ENCODE results near the gene ZFYVE1.
"Not testable (repeated sequence)": the region's sequence is repeated elsewhere in the genome, so short reads cannot be mapped to it uniquely, and the experiment has no call there.

Gene ZFYVE1, protein sequence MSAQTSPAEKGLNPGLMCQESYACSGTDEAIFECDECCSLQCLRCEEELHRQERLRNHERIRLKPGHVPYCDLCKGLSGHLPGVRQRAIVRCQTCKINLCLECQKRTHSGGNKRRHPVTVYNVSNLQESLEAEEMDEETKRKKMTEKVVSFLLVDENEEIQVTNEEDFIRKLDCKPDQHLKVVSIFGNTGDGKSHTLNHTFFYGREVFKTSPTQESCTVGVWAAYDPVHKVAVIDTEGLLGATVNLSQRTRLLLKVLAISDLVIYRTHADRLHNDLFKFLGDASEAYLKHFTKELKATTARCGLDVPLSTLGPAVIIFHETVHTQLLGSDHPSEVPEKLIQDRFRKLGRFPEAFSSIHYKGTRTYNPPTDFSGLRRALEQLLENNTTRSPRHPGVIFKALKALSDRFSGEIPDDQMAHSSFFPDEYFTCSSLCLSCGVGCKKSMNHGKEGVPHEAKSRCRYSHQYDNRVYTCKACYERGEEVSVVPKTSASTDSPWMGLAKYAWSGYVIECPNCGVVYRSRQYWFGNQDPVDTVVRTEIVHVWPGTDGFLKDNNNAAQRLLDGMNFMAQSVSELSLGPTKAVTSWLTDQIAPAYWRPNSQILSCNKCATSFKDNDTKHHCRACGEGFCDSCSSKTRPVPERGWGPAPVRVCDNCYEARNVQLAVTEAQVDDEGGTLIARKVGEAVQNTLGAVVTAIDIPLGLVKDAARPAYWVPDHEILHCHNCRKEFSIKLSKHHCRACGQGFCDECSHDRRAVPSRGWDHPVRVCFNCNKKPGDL

GRCh38 chr14:73026845-73027542, at the start of gene ZFYVE1:
Gene ZFYVE1, minus strand, starts transcription at chr14:73027106. Its CDS starts 2,598 bp downstream, at chr14:73024508.
- DNase-seq (ENCODE audit: low read depth, low spot score) = peak; percentile 99

DNA sequence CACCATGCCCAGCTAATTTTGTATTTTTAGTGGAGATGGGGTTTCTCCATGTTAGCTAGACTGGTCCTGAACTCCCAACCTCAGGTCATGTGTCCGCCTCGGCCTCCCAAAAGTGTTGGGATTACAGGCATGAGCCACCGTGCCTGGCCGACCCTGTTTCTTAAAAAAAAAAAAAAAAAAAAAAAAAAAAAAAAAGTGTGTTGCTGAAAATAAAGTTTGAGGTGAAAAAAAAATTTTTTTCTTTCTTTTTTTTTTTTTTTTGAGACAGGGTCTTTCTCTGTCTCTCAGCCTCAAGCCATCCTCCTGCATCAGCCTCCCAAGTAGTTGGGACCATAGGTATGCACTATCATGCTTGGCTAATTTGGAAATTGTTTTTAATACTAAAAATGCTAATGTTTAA, 42.7 kb upstream of the ZFYVE1 start:
- no peak for DNase-seq (ENCODE audit: low read depth, low spot score)

DNA sequence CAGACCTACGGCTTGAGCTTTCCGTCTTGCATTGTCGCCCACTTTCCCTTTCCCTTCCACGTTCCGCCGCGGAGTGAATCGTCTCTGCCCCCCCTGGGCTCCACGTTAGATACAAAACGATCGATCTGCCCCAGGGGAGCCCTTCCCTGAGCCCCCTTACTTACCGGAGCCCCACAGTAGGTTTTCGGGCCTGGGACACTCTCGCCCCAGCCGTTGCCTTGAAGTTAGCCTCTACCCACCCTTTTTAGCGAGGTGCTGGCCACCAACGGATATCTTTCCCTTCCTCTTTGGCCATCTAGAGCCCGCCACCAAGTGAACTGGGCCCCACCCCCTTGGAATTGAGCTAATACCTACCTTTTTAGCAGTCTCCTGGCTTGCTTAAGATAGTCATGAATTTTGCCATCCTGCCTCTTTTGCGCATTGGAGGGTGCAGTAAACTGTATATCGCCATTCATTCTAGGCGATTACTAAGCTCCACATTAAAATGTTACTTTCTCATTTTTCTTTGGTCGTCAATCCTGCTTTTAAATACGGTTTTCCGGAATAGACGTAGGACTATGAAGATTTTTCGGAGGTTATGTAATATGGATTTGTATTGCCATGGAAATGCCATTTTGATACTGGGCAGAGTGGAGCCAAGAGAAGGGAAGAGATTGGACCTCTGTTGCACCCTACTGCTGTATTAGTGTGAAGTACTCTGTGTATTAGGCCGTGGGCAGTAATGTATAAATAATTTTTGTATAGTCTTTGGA, 32.2 kb upstream of the ZFYVE1 start:
- peak; percentile 56 for DNase-seq (ENCODE audit: low read depth, low spot score)

GRCh38 chr14:73058224-73058921, 31.5 kb upstream of the ZFYVE1 start, which contains the start of gene RBM25:
Gene RBM25, plus strand, starts transcription at chr14:73058534. Its CDS starts 13,108 bp downstream, at chr14:73071642.
- DNase-seq (ENCODE audit: low read depth, low spot score) = peak; percentile 99

DNA sequence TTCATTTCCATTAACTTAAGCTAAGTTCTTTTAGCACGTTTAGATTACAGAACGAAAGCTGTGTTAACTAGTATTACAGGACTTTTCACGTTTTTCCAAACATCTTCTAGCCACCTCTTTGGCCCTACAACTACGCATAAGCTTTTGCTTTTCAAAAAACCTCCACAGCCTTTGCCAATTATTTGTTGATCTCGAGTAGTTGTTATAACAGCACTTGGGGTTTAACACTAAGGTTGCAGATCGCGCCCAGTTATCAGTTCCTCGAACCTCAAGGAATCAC, 31.0 kb upstream of the ZFYVE1 start:
- DNase-seq (ENCODE audit: low read depth, low spot score) = no peak

GRCh38 chr14:73055251-73055650, 28.3 kb upstream of the ZFYVE1 start:
- no peak for DNase-seq (ENCODE audit: low read depth, low spot score)

DNA sequence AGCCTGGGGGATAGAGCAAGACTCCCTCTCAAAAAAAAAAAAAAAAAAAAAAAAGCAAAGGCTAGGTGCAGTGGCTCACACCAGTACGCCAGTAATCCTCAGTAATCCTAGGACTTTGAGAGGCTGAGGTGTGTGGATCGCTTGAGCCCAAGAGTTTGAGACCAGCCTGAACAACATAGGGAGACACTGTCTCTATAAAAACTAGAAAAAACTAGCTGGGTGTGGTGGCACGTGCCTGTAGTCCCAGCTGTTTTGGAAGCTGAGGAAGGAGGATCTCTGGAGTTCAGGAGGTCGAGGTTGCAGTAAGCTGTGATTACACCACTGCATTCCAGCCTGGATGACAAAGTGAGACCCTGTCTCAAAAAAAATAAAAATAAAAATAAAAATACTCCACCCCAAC, 22.5 kb upstream of the ZFYVE1 start:
- no peak for DNase-seq (ENCODE audit: low read depth, low spot score)

DNA sequence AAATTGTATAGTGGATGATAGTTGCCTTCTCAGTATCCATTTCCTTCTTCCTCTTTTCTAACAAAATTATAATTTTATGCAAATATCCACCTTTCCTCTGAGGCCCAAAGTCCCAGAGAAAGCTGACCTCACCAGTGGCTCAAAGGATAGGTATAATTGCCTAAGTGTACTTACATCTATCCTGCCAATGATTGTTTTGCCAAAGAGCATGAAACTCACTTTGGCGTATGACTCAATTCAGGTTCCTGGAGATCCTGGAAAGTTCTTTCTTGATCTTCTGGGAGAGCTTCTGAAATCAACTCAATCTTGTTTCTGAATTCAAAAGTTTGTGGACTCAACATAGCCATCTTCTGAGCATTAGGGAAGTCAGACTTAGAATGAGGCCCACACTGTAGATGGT, 20.9 kb upstream of the ZFYVE1 start:
- DNase-seq (ENCODE audit: low read depth, low spot score) = no peak

- DNase-seq (ENCODE audit: low read depth, low spot score) = peak; percentile 43
Observed at GRCh38 chr14:73036706-73037450, 10.0 kb upstream of the ZFYVE1 start.

- DNase-seq (ENCODE audit: low read depth, low spot score) = no peak
Observed at GRCh38 chr14:73027984-73028383, 1.1 kb upstream of the ZFYVE1 start.

GRCh38 chr14:73027546-73027945, 640 bp upstream of the ZFYVE1 start:
- no peak for DNase-seq (ENCODE audit: low read depth, low spot score)

DNA sequence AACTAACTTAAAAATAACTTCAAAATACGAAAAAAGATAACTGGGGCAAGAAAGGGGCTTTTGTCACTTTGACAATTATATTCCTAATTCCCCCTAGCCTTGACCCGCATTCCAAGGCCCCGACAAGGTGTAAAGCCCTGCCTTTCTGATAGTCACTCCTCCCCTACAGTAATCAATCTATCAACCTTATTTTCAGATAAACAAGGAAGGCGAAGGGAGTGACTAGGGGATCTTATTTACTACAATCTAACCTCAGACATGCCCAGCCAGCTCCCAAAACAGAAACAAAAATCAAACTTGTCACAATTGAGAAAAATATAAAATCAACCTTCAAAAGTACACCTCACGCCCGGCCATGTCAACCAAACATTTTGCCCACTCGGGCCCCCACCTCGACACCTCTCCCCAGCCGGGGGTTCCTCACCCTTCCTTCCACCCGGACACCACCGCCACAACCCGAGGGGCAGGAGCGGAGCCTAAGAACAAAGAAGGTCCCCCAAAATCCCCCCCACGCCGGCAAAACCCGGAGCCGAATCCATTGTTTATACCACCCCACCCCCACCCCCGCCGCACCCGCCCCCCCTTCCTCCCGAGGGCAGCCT, 562 bp downstream of the ZFYVE1 start:
- DNase-seq (ENCODE audit: low read depth, low spot score) = peak; percentile 9

DNA sequence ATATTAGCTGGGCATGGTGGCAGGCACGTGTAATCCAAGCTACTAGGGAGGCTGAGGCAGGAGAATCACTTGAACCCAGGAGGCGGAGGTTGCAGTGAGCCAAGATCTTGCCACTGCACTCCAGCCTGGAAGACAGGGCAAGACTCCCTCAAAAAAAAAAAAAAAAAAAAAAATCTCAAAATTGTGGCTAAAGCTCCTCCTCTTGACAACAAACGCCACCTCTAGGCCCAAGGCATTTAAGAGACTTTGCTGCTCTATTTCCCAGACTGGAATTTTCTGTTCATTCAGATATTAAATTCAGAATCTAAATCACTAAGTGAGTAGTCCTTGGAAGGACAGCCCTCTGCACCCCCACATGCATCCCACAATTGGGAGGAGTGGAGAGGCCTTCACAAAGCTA, 1.4 kb downstream of the ZFYVE1 start:
- peak; percentile 20 for DNase-seq (ENCODE audit: low read depth, low spot score)

DNA sequence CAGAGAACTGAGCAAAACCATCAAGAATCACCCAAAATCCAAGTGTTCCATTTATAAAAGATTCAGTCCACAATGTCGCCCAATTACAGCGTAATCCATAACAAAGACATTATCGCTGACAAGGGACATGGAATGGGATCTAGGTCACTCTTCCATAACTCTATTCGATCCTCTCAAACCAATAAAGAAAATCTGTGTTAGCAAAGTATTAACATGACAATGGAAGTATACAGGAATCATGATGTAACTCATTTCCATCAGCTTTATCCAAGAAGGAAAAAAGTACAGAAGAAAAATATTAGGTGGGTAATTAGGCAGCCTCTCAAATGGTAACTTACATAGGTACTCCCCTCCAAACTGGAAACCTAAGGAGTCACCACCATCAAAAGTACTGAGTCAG, 4.9 kb downstream of the ZFYVE1 start:
- no peak for DNase-seq (ENCODE audit: low read depth, low spot score)

DNA sequence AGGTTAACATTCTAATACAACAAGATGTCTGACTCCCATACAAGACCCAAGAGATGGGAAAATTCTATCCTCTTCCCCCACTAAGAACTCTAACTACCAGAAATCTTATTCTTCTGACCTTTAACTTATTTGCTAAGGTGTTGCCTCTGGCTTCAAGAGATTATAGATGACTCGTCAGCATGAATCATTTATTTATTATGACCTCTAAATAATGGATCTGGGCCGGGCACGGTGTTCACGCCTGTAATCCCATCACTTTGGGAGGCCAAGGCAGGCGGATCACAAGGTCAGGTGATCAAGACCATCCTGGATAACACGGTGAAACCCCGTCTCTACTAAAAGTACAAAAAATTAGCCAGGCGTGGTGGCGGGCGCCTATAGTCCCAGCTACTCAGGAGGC, 10.9 kb downstream of the ZFYVE1 start:
- DNase-seq (ENCODE audit: low read depth, low spot score) = not testable (repeated sequence)

GRCh38 chr14:73015552-73015951, 11.4 kb downstream of the ZFYVE1 start:
- not testable (repeated sequence) for DNase-seq (ENCODE audit: low read depth, low spot score)

- peak; percentile 55 for DNase-seq (ENCODE audit: low read depth, low spot score)
Observed at GRCh38 chr14:73014105-73014504, 12.8 kb downstream of the ZFYVE1 start.

DNA sequence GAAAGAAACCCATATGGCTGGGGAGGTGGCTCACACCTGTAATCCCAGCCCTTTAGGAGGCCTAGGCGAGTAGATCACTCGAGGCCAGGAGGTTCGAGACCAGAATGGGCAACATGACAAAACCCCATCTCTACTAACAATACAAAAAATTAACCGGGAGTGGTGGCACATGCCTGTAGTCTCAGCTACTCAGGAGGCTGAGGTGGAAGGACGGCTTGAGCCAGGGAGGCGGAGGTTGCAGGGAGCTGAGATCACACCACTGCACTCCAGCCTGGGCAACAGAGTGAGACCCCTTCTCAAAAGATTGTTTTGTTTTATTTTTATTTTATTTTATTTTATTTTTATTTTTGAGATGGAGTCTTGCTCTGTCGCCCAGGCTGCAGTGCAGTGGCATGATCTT, 15.7 kb downstream of the ZFYVE1 start:
- not testable (repeated sequence) for DNase-seq (ENCODE audit: low read depth, low spot score)

- DNase-seq (ENCODE audit: low read depth, low spot score) = peak; percentile 28
Observed at GRCh38 chr14:73008501-73008900, 18.4 kb downstream of the ZFYVE1 start.

GRCh38 chr14:73007835-73008234, 19.1 kb downstream of the ZFYVE1 start:
- no peak for DNase-seq (ENCODE audit: low read depth, low spot score)
